ENCODE results near the gene ZC3H4.
"Not testable (repeated sequence)": the region's sequence is repeated elsewhere in the genome, so short reads cannot be mapped to it uniquely, and the experiment has no call there.

The ZC3H4 gene

DNA sequence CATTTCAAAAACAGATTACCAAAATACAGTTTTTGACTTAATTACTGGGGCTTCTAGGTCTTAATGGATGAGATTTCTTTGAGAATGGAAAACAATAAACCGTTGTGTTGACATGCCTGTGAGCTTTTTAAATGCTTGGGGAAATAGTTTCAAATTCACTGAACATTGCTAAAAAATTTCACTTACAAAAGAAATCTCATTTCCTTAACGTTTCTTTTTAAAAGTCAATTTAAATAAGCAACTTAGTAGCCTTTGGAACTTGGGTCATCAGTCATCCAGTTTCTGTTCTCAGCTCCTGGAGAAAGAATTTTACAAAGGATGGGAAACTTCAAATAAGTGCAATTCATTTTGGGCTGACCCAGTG, 4.4 kb downstream of the ZC3H4 start:
- no peak for DNase-seq

DNA sequence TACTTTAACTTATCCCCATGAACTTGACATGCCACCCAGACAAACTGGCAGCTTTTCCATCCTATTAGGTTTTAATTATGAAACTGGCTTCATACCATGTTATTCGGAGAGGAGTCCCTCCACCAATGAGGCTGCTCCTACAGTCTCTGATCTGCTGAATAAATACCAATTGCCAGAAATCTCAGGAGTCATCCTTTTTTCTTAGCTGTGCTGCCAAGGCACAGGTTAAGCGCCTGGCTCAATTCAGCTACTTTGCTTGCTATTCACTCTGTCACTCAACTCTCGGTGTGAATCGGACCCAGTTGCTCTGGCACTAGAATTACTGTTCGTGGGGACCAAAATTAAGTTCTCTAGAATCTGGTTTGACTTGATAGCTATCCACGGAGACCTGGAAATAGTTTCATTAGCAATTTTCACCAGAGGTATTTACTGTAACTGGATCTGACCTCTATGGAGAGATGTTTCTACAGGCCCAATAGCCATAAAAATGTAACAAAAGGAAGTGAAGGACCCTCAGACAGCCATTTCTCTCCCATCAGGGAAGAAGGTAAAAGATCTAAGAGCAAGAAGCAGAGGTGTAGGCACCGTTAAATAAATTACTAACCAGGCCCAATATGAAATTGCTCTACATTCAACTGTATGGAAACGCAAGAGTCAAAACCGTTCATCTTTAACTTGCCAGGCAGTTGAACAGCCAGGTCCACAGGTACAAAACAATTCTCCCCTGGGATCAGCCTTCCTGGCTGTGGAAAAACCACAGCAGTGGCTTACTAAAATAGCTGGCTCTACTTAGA, 5.4 kb downstream of the ZC3H4 start:
- peak in 4 of 56 donors; percentile 5 to 30 (median 26) for DNase-seq

DNA sequence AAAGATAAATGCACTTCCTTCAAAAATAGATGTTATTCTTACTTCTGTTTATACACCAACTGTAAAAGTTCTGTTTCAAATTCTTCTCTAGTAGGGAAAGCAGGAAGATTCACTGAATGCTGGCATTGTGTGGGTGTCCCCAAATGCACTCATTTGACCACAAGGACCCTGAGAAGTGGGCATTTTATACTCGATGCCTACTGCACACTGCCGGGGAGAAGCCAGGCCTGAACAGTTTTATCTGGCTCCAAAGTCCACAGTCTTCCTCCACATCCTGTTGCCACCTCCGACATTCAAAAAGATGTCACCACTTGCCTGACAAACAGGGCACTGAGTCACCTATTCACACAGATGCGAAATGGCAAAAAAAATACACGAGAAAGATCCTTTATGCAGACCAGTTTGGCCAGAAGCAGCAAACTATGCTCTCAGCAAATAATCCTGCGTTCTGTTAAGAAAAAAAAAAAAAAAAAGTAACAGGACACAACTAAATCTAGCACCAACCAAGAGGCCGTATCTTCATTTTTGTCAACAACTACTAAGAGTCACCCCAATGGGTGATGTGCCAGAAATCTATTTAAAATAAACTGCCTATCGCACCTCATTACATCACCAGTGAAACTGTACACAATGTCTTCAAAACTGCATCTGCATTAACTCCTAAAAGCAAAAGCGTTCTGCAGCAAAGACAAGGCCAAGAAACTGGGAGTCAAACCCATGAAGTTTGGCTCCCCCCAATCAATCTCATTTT, 6.2 kb downstream of the ZC3H4 start:
- DNase-seq = peak in 12 of 56 donors; percentile 6 to 42 (median 14)

DNA sequence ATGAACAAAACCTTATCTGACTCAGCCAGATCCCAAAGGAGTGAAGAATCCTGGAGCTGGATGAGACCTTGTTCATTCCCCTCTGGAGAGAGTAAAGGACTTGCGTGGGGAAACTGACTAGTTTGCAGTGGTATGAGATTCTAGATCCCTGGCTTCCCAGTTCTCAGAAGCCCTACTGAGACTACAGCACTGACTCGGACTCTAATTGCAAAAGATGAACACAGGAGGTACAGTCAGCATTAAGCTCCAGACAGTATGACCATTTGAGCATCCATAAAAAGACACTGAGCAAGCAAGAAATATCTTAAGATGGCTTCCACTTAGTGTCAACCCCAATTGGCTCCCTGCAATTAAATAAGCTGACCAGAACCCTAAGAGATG, 6.8 kb downstream of the ZC3H4 start:
- DNase-seq = no peak

DNA sequence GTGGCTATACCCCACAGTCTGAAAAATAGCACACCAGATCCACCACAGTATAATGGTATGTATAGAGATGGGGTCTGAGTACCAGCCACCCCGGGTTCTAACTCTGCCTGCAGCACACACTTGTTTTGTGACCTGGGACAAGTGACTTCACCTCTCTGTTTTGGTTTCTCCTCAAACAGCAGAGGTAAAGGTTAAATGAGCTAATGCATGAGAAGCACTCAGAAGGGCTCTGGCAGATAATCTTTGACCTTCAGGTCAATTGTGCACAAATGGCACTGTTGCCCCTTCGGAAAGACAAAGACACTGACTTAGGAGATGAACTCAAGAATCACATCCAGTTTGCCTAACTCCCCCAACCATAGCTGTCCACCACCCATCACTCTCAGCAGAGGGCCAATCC, 7.7 kb downstream of the ZC3H4 start:
- no peak for DNase-seq

DNA sequence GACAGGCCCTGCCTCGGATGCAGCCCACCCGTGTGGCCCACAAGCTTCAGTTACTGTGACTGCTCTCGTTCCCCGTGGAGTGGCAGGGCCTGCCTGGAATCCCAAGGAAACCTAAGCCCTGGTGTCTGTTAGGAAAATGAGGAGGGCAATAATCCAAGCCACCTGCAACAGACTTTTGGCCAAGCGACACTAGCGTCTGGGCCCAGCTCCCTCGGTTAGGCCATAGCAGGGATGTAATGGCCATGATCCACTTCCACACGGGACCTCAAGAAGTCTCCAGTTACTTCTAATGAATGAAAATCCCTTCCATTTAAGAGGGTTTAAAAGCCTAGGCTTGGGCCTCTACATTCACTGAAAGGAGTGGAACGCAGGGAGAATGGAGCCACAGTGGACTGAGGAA, 8.9 kb downstream of the ZC3H4 start:
- no peak for DNase-seq

DNA sequence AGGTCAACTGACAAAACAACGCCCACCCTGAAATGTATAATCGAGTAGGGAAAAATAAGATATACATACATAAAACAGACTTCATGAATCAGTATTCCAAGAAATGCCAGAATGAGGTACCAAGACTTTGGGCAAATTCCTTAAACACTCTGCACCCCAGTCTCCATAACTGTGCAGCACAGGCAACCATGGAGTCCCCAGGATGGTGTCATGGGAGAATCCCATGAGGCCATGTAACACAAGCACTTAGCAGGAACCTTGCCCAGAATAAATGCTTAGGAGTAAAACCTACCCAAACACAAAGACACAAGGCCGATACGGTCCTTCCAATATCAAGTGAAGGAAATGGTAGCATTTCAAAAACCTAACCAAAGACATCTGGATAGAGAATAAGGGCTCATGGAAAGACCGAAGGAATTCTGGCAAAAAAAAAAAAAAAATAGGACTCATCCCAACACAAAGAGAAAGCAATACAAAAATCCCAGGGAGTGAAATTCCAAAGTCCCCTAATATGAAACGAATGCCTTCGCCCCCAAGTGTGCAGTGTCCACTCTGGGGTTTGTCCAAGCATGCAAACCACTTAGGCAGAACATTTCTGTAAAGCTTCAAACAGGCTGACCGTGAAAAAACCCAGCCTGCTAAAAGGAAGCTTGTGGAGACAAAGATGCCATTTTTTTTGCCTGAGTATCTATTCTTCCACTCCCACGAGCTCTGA, 11.1 kb downstream of the ZC3H4 start:
- no peak for DNase-seq

DNA sequence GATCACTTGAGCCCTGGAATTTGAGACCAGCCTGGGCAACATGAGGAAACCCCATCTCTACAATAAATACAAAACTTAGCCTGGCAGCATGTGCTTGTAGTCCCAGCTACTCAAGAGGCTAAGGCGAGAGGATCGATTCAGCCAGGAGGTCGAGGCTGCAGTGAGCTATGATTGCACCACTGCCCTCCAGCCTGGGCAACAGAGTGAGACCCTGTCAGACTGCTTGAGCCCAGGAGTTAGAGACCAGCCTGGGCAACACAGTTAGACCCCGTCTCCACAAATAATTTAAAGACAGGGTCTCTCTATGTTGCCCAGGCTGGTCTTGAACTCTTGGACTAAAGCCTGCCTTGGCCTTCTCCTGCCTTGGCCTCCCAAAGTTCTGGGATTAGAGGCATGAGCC, 12.5 kb downstream of the ZC3H4 start:
- not testable (repeated sequence) for DNase-seq

DNA sequence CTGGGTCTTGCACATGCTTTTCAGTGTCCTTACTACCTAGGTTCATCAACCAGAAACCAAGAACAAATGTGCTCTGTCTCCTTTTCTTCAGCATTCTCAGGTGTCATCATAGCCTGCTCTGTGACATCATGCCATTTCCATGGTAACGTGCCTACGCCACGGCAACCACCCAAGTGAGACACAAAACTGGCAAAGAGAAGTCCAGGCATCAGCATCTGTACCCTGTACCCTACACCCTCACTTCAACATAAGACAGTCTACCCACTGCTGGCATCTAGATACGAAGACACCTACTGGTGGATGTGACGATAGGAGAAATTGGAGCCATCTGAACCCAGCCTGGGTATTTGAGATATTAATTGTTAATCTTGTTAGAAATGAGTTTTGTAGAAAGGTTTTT, 13.3 kb downstream of the ZC3H4 start:
- no peak for DNase-seq

DNA sequence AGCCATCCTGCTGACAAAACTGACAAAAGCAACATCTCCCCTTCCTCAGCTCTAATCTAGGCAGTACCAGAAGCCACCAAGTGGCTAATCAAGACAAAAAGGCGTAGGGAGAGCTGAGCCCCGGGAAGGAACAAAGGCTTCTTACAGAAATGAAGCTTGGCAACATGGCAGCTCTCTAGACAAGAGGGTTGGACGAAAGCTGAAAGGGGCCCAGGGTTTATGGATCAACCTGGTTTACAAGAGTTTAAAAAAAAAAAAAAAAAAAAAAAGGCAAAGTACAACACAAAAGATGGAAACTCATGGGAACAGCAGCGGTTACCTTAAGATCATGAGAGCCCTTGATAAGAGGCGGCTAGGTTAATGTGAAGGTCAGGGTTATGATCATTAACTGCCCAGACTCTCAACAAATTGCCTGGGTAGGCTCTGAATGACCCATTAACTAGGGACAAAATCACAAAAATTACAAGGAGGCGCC, 14.0 kb downstream of the ZC3H4 start:
- DNase-seq = peak in 7 of 56 donors; percentile 6 to 26 (median 13)

DNA sequence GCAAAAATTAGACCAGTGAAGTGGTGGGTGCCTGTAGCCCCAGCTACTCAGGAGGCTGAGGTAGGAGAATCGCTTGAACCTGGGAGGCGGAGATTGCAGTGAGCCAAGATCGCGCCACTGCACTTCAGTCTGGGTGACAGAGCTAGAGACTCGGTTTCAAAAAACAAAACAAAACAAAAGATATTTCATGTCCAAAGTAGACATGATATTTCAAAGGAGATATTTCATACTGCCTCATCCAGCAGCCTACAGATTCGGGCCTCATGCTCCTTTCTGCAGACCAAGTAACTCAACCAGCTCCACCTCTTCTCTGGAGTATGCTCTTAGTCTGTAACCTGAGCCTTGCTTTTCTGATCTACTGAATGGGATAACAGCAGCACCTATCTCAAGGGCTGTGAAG, 15.0 kb downstream of the ZC3H4 start:
- no peak for DNase-seq

DNA sequence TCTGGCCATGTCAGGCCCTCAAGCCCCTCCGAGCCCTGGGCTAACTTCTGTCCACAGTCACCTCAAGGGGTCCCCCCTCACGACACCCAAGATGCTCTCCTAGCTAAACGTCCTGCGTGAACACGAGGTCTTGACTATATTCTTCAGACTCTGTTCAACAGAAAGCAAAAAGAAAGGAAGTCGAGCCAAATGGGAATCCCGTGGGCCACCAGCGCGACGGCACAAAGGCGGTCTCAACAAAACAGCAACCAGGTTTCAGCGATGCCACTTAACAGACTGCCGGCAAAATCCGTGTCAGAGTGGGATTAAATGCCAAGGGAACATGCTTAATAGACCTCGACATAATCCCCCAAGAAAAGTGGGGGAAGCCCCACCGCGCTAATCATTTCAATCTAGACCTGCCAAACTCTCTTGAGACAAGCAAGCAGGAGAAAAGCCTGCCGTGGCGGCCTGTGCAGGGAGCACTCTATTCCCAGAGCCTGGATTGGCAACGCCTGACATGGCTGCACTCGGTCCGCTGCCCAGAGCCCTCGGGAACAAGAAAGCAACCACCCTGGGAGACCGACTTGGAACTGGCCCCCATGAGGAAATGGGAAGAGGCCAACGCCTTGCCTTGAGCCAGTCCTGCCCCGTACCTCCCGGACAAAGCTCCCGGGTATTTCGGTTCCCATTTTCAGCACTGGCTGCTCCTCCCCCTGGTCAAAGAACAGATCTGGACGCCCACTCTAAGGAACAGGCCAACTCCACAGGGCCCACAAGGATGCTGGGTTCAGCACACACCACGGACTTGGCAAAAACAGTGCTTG, 16.0 kb downstream of the ZC3H4 start:
- DNase-seq = peak in 53 of 56 donors; percentile 15 to 86 (median 55)

DNA sequence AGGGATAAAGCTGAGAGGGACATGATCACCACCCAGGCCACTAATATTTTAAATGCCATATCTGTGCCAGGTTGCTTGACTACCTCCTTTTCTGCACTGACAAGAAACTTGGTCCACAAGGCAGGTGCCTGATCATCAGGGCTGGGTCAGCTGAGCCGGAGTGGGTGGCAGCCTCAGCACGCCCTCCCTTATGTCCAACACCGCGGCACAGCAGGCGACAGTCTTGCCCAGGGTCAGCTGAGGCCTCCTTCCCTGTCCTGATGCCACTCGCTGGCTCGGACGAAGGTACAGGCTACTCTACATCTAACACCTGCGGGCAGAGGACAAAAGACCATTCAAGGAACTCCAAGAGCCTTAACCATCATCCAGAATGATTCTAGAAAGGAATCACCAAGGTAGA, 16.9 kb downstream of the ZC3H4 start:
- DNase-seq = peak in 1 of 56 donors; percentile 3

DNA sequence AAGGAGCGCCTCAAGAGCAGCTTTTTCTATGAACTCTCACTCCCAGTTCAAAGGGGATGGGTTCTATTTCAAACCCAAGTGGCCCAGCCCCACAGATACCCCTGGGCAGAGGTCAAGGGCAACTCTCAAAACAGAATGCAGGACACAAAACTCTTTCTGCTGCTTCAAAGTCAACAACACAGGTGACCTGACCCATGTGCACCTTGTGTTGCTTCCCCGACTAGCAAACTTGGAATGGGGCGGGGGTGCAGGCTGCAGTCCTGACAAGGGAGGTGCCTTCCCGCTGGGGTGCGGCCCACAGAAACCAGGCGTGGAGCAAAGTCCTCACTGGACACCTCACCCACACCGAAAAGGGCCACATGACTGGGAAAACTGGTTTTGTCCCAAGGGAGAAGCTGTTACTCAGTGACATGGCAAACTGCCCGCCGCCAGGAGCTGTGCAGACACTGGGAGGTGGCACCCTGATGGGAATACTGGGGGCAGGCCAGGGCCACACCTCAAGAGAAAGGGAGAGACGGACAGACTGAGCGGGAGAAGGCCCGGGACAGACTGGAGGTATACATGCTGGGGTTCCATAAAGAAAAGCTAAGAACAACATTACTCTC, 17.4 kb downstream of the ZC3H4 start:
- DNase-seq = no peak

DNA sequence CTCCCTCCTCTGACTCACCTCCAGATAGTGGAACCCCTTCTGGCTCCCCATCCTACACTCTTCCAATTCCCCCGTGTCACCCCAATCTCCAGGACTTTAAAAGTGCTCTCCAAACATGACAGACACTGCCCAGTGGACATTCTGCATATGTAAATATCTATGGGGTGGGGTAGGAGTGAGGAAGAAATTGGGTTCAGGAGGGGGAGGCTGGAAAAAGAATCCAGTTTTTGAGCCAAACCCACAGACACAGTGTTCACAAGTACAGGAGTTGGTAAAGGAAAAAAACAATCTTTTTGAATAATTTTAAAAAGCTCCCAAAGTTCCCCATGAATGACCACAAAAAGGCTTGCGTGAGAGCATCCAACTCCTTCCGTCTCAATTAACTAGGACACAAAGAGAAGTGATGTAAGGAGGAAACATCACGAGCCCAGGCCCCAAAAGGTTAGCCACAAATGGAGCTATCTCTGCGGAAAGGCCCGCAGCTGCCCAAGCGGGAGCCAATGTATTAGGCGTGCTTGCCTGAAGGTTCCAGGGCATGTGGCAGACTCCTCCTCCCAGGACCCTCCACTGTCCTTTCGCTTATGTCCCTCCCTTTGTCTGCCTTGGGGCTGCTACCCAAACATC, 18.0 kb downstream of the ZC3H4 start:
- DNase-seq = peak in 1 of 56 donors; percentile 5

DNA sequence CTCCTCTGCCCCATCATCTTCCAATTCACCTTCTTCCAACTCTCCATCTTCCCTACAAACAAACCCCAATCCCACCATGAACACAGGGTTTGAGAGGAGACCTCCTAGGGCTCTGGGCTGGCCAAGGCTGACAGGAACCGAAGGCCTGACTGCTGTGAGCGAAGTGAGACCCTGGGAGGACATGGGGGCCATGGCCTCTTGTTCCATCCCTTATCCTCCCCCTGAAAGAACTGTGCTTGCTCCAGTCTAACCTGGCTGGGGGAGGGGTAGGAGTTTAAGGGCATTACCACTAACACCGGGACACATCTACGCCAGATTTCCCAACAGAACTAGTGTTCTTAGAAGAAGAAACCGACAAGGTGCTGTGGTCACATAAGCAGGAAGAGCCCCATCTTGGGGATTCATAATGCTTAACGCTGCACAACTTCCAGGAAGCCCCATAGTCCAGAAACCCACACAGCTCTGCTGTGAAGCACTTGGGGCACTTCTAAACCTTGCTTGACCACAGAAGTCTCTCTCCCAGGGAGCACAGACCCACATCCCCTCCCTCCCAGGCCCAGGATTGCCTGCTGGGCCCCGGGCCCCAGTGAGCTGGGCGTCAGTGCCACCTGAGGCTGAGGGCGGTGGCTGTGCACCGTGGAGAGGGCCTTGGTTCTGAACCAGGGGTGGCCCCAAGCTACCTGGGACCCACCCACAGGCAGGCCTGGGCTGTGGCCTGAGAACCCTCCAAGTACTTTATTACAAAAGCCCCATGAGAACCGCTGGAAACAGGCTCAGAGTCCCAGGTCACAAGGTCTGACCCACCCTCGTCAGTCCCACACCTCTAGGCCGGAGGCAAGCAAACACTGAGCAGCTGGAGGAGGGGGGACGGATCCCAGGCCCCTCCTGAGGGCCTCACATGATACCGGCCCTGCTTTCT, 18.8 kb downstream of the ZC3H4 start:
- no peak for DNase-seq

DNA sequence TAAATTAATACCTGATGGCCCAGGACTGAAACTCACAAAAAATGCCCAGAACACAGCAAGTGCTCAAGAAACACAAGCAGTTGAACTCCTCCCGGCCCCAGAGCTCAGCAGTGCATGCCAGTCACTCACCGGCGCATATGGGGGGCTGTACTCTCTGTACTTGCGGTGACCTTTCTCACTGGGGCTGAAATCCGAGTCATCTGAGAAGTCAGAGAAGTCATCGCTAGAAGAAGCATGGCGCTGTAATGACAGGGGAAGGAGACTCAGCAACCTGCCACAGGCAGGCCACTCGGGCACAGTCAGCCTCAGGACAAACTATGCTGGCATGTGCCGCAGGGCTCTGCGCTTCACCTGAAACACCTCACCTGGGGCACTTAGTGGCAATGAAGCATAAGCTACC, 19.7 kb downstream of the ZC3H4 start:
- no peak for DNase-seq

DNA sequence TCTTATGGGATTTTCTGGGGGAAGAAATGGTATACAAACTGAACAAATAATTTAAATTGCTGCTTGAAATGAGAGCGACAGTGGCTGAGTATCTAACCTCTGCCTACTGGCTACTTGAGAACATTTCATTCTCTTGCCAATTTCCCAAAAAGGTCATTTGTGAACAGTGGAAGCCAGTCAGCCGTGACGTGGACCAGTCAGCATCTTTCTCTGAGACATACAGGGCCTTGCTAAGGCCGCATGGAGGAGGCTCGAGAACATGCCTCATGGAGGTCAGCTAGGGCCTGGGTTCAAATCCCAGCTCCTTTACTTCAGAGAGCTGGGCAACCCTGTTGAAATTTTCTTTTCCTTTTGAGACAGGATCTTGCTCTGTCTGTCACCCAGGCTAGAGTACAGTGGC, 20.3 kb downstream of the ZC3H4 start:
- no peak for DNase-seq

DNA sequence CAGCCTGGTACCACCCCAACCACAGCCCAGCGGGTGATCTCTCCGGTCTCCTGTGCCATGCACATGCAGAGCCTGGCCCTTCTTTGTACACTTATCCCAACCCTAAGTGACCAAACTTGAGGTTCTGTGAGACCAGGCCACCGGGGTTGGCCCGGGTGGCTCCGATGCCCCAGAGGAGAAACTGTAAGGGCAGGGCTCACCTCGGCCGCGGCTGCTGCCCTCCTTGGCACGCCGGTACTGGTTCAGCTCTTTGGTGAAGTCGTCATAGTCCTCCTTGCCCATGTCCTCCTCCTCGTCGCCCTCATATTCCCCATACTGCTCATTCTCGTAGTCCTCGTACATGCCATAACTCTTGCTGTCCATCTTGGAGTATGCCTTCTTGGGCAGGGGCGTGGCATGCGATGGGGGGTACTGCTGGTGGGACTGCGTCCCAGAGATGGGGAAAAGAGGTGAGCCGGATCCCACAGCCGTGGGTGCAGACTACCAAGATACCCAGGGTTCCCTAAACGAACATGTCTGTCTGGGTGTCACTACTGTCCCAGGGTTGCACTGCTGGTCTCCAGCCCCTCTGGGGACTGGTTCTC, 23.7 kb downstream of the ZC3H4 start:
- no peak for DNase-seq

Measured in nucleus accumbens (tissue), 56 donors.